Thoracic aorta (tissue), 2 donors: ENCODE results near the gene ABLIM2. TPM values are rescaled to one million over a fixed set of nuclear protein-coding genes. Genes with fewer than 3 reads are reported as not detected.

Source experiments
- ATAC-seq: fragments of 150-250 bp; one replicate; pipeline ENCODE4 v1.8.0; 2017; ENCODE audit warnings: low read depth; ENCODE audit not compliant: insufficient number of reproducible peaks, low FRiP score
- DNase-seq: peaks from one replicate; pipeline ENCODE4 v3.0.0-alpha.2; 2020; ENCODE audit warnings: low spot score
- H3K27ac ChIP-seq, 2 donors: fragments of 200-600 bp; sonication (generic); 1 replicate in 1 of 2; 2 replicates in 1 of 2; pipeline ENCODE4 v1.5.1; 2016; ENCODE audit warnings: mild to moderate bottlenecking in 2 of 2, moderate library complexity in 2 of 2
- H3K27me3 ChIP-seq: fragments of 200-600 bp; sonication (generic); replicated peaks from 2 replicates; pipeline ENCODE4 v1.6.0; 2016; ENCODE audit warnings: mild to moderate bottlenecking; ENCODE audit not compliant: insufficient read depth
- H3K36me3 ChIP-seq: fragments of 200-600 bp; sonication (generic); one replicate; pipeline ENCODE4 v1.5.1; 2016
- H3K4me1 ChIP-seq, 2 donors: fragments of 200-600 bp; sonication (generic); 1 replicate in 1 of 2; 2 replicates in 1 of 2; pipeline versions ENCODE4 v1.5.1 to v1.6.0; 2016; ENCODE audit warnings: low read depth in 2 of 2, mild to moderate bottlenecking in 1 of 2; ENCODE audit not compliant: control insufficient read depth in 1 of 2
- H3K4me3 ChIP-seq: fragments of 200-600 bp; sonication (generic); 2 replicates; pipeline ENCODE4 v1.5.1; 2016; ENCODE audit warnings: mild to moderate bottlenecking
- H3K9me3 ChIP-seq: fragments of 200-600 bp; sonication (generic); 2 replicates; pipeline ENCODE4 v1.5.1; 2016
- CTCF ChIP-seq: fragments of 200-600 bp; sonication (generic); IDR thresholded peaks from one replicate; pipeline ENCODE4 v1.5.1; 2019; ENCODE audit warnings: antibody characterized with exemption
- total RNA-seq, 2 donors: library from RNA; depleted of rRNA; stranded (reverse); fragments of >200 nt; gene quantifications; one replicate each; pipeline versions ENCODE4 v1.1.0 to v1.2.3, GENCODE V29; 2016

ABLIM2 gene
- total RNA-seq, 2 donors from 2014 or later: 25.6 to 28.6 TPM

DNA sequence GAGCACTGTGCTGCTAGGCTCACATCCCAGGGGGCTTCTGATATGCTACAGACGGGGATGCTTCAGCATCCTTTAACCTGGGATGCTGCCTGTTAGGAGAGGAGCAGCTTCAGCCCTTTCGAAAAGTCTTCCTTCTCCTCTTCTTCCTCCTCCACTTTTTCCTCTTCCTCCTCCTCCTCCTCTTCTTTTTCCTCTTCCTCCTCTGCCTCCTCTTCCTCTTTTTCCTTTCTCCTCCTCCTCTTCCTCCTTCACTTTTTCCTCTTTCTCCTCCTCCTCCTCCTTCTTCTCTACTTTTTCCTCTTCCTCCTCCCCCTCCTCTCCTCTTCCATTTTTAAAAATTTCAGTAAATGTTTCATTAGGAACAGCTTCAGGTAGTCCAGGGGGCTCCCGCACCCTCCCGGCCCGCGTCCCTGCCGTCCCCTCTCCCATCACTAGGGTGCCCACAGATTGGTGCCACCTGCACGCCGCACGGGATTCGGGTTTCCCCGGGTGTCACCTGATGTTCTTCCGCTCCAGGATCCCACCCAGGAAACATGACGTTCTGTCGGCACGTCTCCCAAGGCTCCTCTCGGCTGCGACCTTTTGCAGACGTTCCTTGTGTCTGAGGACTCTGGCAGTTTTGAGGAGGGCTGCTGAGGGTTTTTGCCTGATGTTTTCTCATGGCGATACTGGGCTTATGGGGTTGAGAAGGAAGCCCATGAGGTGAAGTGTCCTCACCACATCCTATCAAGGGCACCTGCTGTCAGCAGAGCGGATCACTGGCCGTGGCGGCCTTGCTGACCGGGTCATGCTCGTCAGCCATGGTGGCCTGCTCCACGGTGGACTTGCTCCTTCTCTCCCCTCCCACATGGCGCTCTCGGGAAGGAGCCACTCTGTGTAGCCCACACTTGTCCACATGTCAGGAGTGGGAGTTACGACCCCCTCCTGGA lies 135.6 kb downstream of the ABLIM2 start:
- H3K4me3 ChIP-seq: no peak overlapping the region
- H3K36me3 ChIP-seq: no peaks in the 10 kb centered on the region
- H3K27ac ChIP-seq: no peak overlapping the region
- TF ChIP-seq CTCF: no peak
- H3K27me3 ChIP-seq: no peaks in the 10 kb centered on the region
- H3K9me3 ChIP-seq: no peaks in the 10 kb centered on the region
- no peaks in the 10 kb centered on the region for H3K4me1 ChIP-seq
- no peak for DNase-seq
- ATAC-seq: no peak

GRCh38 chr4:8021796-8022195 lies 136.8 kb downstream of the ABLIM2 start:
- no peak for TF ChIP-seq CTCF
- DNase-seq: no peak
- Histone ChIP-seq H3K27me3 (no peaks in the 10 kb centered on the region), H3K27ac (no peak overlapping the region), H3K9me3 (no peaks in the 10 kb centered on the region), H3K4me1 (no peaks in the 10 kb centered on the region), H3K4me3 (no peak overlapping the region), H3K36me3 (no peaks in the 10 kb centered on the region)
- no peak for ATAC-seq

DNA sequence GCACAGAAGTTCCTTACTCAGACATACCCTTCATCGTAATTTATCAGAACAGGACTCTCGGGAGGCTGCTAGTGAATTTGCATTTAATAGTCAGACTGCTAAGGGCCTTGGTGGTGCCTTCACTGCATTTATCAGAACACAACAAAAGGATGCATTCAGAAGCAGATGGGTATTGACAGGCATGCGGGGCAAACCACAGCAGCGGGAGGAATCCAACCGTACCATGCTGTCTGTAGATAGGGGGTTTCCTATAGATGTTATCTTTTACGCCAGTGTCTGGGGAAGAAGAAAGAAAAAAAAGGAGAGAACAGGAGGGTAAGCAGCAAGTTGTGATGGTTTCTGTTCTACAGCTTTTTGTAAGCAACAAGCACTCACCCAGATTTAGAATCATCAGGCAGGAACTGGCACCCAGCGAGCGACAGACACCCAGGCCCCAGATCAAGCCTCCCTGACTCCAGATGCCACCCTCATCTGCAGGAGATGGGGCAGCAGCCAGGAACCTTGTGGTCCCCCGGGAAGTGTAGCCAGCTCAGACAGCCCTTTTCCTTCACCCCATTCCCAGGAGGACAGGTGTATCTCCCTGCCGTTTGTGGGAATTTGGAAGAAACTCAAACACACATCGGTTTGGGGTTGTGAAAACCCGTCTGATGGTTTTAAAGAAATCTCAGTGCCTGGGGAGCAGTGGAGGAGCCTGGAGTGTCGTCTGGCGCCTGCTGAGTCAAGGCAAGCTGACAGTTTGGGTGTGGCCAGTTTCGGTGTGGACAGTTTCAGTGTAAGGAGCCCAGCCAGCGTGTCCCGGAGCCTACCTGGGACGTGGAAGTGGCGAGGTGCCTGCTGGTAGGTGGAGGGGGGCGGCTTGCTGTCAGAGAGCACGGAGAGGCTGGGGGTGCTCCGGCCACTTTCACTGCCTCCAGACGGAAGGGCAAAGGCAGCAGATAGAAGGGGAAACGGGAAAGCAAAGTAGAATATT lies 138.9 kb downstream of the ABLIM2 start:
- ATAC-seq: no peak

GRCh38 chr4:8016527-8016926 lies 142.1 kb downstream of the ABLIM2 start:
- TF ChIP-seq CTCF: no peak
- no peak for ATAC-seq

More for the DNA sequence above, 138.9 kb downstream of the ABLIM2 start:
- Histone ChIP-seq H3K27me3 (no peaks in the 10 kb centered on the region), H3K4me3 (no peak overlapping the region), H3K27ac (no peak overlapping the region), H3K9me3 (no peaks in the 10 kb centered on the region), H3K4me1 (no peaks in the 10 kb centered on the region), H3K36me3 (no peaks in the 10 kb centered on the region)
- TF ChIP-seq CTCF: no peak
- DNase-seq: no peak

GRCh38 chr4:8015512-8015911 lies 143.1 kb downstream of the ABLIM2 start:
- no peaks in the 10 kb centered on the region for H3K9me3 ChIP-seq
- H3K4me3 ChIP-seq: no peak overlapping the region
- no peak for ATAC-seq
- no peaks in the 10 kb centered on the region for H3K36me3 ChIP-seq
- no peaks in the 10 kb centered on the region for H3K27me3 ChIP-seq
- H3K27ac ChIP-seq: no peak overlapping the region
- peaks cover 0 to 9% of the 10 kb centered on the region in 2 donors for H3K4me1 ChIP-seq
- DNase-seq: no peak
- no peak for TF ChIP-seq CTCF

More at GRCh38 chr4:8016527-8016926, 142.1 kb downstream of the ABLIM2 start:
- Histone ChIP-seq H3K4me1 (no peaks in the 10 kb centered on the region), H3K4me3 (no peak overlapping the region), H3K27me3 (no peaks in the 10 kb centered on the region), H3K27ac (no peak overlapping the region), H3K9me3 (no peaks in the 10 kb centered on the region), H3K36me3 (no peaks in the 10 kb centered on the region)
- DNase-seq: no peak
